ENCODE measurements around the gene CREBBP.

CREBBP gene

DNA sequence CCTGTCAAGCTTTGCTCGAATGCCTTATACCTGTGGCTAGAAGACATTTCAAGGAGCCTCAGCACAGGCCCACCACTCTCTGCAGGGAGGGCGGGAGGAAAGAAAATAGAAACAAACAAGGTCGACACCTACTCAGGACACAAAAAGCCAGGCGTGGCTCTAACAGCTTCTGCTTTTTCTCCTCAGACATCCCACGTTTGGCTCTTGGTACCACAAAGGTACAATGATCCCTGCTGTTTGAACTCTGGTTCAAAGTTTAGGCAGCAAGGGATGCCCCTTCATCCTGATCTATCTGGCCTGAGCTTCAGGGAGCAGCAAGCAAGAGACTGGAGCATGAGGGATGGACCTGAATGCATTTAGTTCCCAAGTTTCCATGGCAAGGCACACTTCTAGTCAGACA lies 57.1 kb downstream of the CREBBP start:
- no peak for DNase-seq

DNA sequence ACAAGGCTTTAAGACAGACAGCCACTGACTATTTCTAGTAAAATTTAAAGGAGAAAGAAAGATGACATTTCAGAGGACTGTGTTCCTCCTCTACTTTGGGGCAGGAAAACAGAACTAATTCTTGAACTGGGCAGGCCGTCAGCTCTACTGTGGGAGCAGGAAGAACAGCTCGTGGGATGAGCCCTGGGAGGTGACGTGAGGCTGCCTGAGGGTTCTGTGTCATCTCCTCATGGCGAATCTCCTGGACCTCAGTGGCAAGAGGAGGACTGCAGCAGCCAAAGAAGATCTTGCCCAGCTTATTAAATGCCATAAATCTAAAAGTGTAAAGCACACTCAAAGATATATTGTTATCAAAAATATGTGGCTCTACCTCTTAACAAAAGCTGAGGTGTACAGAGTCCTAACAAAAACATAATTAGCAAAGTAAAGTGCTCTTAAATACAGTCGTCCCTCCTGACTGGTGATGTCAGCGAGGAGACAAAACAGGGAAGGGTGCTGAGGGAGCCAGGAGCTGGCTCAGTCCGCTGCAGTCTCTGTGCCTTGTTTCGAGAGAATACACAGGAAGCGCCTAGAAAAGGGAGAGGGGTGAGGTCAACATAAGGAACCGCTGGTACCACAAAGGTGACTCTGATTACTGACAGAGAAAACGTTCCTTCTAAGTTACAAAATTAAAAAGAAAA lies 58.0 kb downstream of the CREBBP start:
- no peak for DNase-seq

DNA sequence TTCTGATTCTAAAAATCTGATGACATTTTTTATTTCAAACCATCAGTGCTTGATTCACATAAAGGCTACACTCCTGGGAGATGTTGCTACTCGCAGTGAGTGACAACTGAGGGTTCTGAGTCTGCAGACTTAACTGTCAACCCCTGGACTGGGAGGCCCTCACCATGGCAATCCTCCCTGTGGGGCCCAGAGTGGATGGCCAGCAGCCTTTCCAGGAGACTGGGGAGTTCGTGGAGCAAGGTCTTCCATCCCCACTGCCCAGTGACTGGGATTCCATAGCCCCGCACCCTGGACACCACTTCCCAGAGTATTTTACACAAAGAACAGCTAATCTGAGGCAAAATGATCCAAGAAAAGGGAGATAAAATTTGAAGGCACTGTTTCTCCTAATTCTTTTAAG lies 59.3 kb downstream of the CREBBP start:
- no peak for DNase-seq

DNA sequence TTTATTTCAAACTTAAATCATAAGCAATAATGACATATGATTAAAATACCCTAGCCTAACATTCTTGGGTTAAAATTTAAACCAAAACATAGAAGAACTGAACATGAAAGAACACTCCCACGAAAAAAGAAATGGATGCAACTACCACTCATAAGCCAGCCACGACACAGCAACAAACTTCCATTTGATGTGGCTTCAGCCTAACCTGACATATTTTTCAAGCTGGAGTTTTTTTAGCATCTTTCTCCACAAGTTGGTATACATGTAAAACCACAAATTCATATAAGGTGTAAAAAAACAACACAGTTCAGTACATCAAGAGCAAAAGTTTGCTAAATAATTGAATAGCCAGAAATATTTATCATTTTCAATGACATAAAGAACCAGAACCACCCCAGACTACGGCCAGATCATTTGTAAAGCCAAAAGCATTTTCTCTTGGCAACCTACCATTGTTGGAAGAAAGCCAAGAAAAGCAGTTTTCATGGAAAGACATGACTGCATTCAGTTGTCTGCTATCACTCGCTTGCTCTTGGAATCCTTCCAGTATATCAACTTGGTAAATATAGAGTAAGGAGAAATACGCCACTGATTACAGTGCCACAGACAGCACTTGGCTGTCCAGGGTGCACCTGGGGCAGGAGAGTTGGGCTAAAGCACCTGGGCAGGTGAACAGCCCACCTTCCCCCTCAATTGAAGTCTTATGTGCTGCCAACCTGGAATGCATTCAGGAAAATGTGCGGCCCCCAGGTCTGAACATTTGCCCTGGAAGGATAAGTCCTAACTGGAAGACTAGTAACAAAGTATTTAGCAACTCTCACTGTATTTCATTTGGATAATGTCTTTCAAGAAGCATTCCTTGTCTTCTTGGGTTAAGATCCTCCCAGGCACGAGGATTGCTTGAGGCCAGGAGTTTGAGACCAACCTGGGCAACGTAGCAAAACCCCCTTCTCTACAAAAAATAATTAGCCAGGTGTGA lies 60.5 kb downstream of the CREBBP start:
- DNase-seq = no peak

DNA sequence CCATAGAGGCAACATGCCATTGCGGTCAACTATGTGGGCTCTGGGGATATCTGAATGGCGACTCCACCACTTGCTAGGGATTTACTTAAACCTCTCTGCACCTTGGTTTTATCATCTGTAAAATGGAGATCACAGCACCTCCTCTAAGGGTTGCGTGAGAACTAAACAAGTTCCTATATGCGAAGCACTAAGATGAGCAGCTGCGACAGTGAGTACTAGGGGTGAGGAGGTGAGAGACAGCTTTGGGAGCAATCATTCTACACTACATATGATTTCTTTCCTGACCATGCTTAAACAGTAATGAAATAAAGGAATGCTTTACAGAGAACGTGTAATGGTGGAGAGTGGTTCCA lies 61.4 kb downstream of the CREBBP start:
- no peak for DNase-seq

DNA sequence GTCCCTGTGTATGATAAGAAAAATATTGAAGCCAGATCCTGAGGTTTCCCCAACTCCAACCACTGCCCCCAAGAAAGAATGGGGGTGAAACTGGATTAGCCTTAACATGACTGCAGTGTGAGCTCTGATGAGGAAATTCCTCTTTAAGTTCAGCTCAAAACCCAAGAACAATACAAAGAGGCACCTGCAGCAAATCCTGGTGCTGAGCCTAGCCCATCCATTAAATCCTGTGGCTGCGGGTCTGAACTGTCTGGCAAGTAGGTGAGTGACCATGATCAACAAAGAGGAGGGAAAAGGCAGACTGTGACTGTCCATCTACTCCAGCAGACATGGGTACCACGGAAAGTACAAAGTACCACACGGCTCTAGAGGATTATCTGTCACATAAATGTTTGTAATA lies 64.2 kb downstream of the CREBBP start:
- no peak for DNase-seq

DNA sequence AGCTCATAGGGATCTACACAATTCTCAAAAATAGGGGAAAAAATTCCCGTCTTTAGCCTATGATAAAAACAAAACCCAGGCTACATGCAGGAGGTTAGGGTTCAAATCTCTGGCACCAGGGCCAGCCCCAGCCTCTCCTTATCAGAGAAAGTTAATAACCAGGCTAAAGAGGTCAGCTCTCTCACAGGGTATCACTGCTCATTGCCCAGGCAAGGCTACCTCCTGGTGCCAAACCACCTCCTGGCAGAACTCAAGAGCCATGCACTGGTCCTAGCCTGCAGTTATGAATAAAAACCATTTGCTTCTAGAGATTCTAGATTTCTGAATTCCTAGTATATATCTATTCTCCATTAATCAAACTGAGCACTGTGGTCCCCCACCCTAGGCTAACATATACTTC lies 65.8 kb downstream of the CREBBP start:
- no peak for DNase-seq

DNA sequence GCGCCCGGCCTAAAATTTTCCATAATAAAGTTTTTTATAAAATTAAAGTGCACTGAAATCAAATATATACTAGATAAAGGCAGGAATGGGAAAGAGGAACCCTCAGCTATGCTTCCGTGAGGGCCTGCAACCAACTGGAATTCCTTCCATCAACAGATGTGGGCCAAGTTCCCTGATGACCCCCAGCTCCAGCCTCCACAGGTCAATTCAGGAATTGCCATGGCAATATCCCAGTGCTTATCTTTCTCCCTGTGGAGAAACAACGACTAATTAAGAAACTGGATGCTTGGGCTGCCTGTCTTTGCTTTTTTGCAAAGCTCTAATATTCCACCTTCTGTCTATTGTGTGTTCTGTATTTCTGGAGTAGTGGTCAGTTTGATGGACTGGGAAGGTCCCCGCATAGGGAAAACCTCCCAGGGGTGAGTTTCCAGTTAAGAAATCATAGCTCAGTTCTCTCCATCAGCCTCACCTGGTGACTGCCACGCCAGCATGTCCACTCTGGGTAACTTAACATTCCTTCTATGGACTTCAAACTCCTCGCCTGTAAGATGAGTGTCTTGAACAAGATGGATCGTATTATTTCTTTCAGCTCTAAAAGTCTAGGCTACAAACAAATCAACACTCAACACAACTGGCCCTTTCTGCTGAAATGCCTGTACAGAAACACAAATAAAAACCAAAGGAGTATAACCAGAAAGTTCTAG lies 67.9 kb downstream of the CREBBP start:
- no peak for DNase-seq

DNA sequence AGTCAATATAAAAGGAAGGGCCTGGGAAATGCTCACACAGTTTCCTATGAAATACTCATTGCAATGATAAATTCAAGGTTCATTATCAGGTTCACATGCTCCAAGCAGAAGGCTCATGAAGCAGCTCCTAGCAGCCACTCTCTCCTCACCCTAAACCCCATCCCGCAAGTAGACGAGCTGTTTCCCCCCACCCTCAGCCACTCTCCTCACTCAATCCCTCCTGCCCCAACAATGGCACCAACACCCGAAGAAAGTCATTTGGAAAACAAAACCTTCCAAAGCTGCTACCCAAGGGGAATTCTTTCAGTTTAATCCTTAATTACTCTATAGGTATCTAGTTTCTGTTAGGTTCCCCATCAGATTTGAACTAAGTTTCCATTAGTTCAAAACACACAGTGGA lies 69.7 kb downstream of the CREBBP start:
- DNase-seq = no peak

DNA sequence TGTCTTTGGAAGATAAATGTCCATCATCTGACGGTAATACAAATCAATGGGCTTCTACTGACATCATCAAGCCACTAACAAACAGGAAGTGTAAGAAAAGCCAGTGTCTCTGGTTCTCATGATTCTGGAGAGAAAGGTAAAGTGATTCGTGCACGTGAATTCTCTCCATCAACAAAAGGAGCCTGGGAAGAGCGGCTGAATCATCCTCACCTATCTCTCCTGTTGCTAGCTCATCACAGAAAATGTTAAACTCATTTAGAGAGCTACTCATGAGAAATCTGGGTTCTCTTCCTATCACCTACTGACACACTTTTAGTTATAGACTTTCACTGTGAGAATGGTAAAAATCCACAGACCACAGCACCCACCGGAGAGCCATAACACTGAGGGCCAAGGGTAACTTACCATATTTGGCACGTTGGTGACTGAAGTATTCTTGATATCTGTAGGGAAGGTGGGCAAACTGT lies 70.3 kb downstream of the CREBBP start:
- DNase-seq = no peak

DNA sequence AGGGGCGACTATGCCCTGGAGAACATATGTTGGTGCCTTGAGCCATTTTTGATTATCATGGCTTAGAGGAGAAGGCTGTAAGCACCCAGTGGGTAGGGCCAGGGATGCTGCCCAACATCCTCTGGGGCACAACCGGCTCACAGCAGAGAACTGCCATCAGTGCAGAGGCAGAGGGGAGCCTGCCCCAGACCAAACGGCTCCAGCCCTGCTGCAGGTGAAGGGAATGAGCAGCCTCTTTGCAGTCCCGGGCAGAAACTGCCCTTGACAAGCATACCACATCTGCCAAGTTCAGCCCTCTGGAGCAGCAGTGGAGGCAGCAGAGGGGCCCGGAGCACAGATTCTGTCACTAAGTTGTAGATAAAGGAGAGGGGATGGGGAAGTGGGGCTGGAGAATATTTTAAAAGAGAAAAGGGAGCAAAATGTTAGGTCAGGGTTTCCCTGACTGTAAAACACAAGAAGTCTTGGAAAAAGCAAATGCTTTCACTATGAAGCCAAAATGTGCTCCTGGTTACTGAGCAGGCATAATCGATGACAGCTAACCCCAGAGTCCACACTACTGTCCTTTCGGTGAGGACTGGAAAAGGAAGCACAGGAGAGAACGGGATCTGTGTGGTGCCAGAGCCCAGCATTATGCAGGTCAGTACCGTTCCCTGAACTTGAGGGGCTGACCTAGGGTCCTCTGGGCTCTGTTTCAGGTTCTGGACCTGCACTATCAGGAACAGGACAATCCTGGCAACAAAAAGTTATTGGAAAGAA lies 72.0 kb downstream of the CREBBP start:
- DNase-seq = no peak

DNA sequence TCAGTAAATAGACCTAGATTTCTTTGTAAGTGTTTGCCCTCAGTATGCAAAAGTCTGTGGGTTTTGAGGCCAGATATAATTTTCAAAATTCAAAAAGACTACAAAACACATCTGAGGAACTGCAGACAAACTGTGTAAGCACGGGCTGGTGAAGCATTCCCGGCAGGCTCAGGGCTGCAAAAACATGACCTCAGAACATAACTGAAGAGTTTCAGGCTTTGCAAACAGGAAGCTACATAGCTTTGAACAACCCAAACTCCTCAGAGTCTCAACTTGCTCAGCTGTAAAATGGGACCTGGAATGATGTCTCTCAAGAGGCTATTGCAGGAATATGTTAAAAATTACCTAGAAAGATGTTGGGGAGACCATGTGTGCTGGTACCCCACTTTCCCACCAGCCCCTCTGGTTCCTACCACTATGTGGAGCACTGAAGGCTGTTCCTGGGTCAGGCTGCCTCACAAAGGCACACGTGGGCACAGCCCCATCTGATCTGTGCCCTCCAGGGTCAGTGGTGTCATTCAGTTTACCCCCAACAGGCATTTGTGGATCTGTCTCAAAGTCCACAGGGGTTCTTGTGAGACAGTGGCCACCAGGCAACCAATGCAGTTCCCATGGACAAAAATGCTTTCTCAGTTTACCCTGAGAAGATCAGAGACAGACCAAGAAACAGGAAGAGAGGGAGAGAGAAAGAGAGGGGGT lies 72.9 kb downstream of the CREBBP start:
- DNase-seq = no peak

DNA sequence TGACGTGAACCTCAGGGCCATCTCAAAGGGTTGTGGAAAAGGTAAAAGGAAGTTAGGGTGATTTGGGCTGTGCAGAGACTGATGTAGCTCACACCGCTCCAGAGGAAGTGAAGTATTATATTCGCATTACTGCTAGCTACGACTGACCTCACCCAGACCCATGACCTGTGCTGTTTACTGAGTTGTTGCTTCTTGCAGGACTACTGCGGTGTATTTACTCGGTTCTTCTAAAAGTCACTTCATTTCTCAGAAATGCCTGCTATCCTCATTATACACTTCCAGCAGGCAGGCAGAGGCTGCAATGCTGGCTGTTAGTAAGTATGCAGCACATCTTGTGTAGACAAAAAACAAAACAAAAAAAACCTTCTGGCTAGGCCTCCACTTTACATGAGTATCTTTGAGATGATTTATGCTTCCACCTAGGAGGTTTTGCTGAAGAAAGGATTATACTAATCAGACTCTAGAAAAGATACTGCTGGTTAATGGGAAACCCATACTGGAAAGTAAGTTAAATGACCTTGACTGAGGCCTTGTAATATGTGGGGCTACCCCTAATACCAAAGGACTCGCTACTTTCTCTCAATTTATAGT lies 76.0 kb downstream of the CREBBP start:
- DNase-seq = no peak

DNA sequence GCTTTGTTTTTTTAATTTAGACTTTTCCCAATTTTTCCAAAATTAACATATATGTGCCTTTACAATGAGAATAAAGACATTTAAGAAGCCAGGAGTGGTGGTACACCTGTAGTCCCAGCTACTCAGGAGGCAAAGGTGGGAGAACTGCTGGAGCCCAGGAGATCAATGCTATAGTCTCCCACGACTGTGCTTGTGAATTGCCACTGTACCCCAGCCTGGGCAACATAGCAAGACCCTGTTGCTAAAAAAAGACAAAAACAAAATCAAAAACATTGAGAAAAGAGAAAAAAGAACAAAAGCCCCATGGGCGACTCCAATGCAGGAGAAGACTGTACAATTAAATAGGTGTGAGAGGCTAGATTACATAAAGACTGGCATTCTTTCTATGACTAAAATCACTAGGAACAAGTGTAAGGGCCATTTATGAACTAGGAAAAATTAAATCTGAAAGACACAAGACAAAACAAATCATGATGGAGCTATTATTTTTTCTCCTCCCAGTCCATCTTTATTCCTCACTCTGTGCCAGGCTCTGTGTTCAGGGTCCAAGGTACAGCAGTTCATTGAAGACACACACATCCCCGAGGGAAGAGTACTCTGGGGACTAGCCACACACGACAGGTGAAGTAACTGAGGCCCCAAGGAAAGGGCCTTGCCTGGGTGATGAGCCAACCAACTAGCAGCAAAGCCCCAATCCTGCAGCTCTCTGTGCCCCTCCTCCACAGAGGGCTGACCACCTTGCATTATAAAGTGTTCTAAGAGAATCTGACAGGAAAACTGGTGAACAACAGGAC lies 79.8 kb downstream of the CREBBP start:
- DNase-seq = no peak

DNA sequence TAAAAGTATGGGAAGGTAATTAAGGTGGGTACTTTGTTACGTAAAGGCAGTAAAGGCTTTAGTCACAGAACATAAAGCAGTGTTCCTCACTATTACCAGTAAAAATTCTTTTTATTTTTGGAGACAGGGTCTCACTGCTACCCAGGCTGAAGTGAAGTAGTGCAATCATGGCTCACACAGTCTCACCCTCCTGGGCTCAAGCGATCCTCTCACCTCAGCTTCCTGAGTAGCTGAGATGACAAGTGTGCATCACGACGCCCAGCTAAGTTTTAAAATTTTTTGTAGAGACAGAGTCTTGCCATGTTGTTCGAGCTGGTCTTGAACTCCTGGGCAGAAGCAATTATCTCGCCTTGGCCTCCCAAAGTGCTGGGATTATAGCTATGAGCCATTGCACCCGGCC lies 80.5 kb downstream of the CREBBP start:
- no peak for DNase-seq

DNA sequence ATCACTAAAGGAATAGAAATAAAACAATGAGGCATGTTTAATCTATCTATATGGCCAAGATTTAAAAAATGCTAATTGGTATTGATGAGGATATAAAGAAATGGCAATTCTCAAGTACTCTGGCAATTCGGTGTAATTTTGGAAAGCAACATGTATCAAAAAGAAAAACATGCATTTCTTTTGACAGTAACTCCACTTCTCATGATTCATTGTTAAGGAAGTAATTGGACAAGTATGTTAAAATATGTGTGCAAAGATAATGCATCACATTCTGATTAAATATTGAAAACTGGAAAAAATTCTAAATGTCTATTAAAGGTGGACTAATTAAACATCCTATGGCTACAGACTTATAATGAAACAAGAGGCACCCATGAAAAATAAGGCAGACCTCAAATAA lies 81.2 kb downstream of the CREBBP start:
- DNase-seq = no peak

DNA sequence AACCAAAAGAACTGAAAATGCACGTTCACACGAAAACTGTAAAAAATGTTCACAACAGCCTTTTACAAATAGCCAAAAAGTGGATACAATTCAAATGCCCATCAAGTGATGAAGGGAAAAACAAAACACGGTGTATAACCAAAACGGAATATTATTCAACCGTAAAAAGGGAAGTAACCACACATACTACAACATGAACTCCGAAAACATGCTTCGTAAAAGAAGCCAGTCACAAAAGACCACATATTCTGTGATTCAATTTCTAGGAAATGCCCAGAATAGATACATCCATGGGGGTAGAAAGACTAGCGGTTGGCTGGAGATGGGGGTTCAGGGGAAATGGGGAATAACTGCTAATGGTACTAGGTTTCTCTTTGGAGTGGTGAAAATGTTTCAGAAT lies 81.7 kb downstream of the CREBBP start:
- DNase-seq = no peak

DNA sequence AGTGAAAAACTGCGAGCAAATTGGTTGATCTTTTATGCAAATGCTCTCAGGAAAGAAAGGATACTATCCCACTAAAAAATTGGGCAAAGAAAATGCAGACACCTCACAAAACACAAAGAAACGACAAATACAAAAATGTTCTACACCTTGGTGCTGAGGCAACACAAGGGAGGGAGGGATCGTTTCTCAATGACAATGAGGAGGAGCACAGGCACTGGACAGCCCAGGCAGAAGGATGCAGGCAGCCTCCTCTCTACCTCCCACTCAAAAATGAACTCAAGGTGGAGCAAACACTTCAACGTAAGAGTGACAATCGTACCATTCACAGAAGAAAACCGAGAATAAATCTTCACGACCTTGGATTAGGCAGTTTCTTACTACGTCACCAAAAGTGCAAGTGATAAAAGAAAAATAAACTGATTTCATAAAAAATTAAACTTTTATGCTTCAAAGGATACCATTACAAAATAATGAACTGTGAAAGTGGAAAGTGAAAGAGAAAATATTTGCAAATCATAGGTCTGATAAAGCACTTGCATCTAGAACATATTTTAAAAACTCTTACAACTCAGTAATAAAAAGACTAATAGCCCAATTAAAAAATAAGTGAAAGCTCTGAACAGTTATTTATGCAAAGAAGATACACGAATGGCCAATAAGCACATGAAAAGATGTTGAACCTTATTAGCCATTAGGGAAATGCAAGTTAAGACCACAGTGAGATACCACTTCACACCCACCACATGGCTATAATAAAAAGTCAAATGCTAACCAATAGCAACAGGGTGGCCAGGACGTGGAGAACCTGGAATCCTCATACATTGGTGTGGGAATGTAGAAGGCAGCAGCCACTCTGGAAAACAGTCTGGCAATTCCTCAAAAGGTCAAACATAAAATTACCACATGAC lies 82.4 kb downstream of the CREBBP start:
- DNase-seq = no peak

DNA sequence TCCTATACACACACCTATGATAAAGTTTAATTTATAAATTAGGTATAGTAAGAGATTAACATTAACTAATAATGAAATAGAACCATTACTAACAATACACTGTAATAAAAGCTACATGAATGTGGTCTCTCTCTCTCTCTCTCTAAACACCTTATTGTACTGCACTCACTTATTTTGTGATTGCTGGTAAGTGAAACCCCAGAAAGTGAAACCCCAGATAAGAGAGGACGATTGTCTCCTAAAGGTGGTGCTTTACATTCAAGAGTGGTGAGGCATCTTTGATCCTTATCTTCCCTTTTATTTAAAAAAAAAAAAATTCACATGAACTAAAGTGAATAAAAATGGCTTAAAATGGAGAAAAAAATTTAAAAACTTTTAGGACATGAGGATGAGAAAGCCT lies 83.0 kb downstream of the CREBBP start:
- DNase-seq = no peak

DNA sequence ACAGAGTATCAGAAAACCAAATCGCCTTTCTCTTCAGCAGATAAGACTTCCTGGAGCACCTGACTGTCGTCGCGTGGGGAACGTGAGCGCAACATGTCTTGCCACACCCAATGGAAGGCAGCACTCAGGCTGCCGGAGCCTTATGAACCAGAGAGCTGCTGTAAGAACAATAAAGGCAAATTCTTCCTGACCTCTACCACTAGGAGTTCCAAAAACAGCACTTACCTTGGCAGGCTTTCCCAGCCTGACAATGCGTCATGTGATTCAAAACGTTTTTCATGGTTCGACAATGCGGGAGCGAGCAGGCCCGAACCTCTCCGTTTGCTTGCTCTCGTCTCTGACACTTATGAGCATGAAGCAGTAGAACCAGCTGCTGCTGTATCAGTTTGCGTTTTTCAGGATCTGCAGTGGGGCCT lies 87.3 kb downstream of the CREBBP start:
- DNase-seq = no peak

Measured in activated gamma-delta T cell (primary cell).